ENCODE data around the gene KIF23.

KIF23 gene

DNA sequence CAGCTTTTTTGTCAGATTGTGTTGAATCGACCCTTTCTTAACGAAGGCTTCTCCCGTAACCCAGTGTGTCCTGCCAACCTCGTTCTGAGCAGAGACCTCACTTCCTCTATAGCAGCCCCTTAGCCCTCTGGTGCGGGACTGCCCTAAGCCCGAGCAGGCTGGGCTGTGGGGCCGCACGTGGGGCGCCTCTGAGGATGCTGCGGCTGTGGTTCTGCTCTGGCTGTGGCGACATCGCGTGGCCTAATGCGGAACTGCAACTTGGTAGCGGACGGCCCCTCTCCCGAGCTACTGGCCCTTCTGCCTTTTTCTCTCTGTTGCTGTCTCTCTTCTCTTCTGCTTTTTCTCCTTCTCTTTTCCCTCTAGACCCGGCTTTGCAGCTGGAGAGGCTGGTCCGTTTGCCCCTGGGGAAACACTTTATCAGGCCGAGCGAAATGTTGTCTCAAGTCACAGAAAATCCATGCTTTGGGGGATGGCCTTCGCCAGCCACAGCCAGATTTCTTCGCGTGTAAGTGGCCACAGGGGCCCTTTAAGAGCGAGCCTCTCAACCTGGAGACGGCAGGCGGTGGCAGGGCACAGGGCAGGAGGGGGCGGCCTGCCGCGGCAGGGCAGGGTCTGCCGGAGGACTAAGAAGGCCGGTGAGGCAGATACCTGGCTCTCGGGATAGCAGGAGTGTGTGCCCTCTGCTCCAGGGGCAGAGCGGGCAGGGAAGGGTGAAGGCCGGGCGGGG is 19.4 kb upstream of the KIF23 start:
- peak; percentile 60 to 78 for DNase-seq (ENCODE audit: low read depth in 2 of 2, low spot score in 1 of 2)

DNA sequence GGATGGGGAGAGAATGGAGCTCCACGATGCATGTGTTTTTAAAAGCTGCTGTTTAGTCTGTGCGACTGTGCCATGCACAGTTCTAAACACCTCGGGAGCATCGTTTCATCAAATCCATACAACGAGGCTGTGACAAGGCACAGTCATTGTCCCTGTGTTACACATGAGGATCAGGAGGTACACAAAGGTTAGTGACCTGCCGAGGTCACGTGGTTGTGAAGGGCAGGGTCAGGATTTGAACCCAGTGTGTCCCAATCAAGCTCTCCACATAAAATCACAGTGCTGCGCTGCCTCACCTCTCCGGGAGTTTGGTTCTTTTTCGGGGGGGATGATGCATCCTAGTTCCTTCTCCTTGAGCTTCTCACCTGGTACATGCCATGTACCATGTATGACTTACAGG is 18.7 kb upstream of the KIF23 start:
- no peak for DNase-seq (ENCODE audit: low read depth in 2 of 2, low spot score in 1 of 2)

DNA sequence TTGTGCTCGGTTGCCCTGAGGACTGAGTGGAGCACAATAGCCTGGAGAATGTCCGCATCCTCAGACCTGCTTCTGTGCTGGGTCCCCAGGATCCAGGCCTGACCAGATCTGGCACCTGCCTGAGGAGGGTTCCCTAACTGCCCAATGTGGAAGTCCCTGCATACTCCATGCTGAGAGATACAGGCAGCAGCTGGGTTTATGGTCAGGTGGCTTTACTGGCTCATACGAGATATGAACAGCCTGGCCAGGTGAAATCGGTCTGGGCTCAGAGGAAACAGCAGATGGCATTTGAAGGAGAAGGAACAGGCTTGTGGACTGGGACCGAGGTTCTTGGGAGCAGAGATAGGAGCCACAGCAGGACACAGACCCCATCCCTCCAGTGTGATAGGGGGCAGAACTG is 18.2 kb upstream of the KIF23 start:
- no peak for DNase-seq (ENCODE audit: low read depth in 2 of 2, low spot score in 1 of 2)

- DNase-seq (ENCODE audit: low read depth in 2 of 2, low spot score in 1 of 2), result no peak
These were observed 15.7 kb upstream of the KIF23 start for GRCh38 chr15:69398491-69398891.

DNA sequence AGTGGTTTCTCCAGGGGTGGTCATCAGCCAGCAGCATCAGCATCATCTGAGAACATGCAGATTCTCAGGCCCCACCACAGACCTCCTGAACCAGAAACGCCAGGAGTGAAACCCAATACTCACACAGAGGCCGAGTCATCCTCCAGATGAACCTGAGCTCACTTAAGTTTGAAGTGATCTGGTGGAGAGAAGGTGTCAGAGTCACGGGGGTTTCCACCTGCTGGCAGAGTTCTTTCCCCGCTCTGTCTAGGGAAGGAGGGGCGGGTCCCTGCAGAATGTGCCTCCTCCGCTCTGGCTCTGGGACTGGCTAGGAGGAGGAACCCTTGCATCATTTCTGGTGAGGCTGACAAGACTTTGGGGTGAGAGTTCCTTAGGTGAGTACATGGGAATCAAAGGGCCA is 13.3 kb upstream of the KIF23 start:
- no peak for DNase-seq (ENCODE audit: low read depth in 2 of 2, low spot score in 1 of 2)

- no peak for DNase-seq (ENCODE audit: low read depth in 2 of 2, low spot score in 1 of 2)
These were observed 11.3 kb upstream of the KIF23 start for GRCh38 chr15:69402816-69403215.

DNA sequence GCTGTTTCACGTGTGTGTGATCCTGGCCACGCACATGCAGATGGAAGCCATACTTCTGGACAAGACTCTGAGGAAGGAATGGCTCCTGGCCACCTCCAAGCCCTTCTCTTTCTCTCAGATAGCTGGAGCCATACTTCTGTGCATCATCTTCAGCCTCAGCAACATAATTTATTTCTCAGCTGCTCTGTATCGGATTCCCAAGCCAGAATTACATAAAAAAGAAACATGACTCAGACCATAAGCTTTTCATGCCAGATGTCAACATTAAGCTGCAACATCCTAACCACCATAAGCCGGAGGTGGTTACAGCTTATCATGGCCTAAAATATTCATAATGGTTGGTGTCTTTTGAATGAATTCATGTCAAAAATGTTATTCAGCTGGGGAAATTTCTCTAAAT is 10.6 kb upstream of the KIF23 start:
- no peak for DNase-seq (ENCODE audit: low read depth in 2 of 2, low spot score in 1 of 2)

GRCh38 chr15:69405110-69405509 is 9.0 kb upstream of the KIF23 start:
- no peak for DNase-seq (ENCODE audit: low read depth in 2 of 2, low spot score in 1 of 2)

DNA sequence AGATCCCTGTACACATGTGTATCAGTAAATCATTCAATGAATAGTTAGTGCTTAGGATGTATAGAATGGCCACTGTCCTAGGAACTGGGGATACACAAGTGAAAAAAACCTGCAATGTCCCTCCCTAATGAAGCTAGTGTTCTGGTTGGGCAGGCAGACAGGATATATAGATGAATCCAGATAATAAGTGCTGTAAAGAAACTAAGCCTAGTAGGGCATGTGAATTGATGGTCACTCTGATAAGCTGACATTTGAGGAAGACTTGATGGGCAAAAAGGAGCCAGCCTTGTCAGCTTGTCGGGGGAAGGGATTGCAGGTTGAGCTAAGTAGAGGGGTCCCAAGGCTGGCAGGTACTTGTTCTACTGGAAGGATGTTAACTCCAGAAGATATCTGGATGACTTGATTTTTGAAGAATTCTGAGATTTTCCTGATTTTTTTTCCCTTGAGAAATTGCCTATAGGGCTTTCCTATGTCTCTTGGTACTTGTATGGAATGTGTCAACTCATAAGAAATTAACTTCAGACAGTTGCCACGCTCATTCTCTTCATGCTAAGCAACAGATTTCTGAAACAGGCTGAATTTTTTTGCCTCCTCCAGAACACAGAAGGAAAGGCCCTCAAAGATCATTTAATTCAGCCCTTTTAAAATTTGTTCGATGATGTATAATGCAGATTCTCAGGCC is 6.3 kb upstream of the KIF23 start:
- DNase-seq (ENCODE audit: low read depth in 2 of 2, low spot score in 1 of 2), result no peak

- DNase-seq (ENCODE audit: low read depth in 2 of 2, low spot score in 1 of 2), result no peak
These were observed 5.3 kb upstream of the KIF23 start for GRCh38 chr15:69408841-69409240.

DNA sequence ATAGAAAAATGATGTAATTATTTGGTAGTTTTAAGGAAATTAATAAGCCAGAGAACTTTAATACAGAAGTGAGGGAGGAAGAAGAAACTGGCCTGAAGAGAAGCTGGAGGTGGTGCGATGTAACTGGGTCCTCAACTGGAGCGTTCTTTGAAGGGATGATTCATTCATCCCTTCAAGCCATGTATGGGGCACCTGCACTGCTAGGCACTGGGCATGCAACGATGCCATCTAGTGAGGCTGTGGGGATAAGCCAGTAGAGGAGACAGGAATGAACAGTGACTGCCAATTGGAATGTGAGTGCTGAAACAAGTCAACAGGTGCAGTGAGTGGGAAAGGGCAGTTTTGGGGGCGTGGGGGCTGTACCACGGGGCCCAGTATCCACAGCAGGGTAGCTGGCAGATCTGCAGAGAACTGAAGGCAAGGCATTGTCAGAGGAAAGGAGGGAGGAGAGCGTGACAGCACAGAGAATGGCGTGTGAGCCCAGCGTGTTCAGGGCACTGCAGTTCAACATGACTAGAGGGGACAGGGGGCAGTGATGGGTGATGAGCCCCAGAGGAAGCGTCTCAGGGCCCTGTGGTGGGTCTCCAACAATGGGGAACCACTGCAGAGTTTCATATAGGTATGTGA is 3.8 kb upstream of the KIF23 start:
- no peak for DNase-seq (ENCODE audit: low read depth in 2 of 2, low spot score in 1 of 2)

DNA sequence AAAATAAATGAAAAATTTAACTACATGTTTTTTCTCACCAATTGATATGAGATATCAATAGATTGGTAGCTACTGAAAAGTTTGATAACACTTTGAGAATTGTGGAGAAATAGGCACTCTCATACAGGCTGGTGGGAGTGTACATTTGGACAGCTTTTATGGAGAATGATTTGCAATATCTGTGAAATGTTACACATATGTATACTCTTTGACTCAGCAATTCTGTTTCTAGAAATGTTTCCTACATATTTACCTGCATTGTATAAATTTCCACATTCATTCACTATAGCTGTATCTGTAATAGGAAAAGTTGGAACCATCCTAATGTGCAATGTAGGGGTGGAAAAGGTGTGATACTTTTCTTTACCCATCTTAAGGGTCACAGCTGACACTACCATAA is 1.9 kb upstream of the KIF23 start:
- no peak for DNase-seq (ENCODE audit: low read depth in 2 of 2, low spot score in 1 of 2)

GRCh38 chr15:69412701-69413100 is 1.4 kb upstream of the KIF23 start:
- no peak for DNase-seq (ENCODE audit: low read depth in 2 of 2, low spot score in 1 of 2)

DNA sequence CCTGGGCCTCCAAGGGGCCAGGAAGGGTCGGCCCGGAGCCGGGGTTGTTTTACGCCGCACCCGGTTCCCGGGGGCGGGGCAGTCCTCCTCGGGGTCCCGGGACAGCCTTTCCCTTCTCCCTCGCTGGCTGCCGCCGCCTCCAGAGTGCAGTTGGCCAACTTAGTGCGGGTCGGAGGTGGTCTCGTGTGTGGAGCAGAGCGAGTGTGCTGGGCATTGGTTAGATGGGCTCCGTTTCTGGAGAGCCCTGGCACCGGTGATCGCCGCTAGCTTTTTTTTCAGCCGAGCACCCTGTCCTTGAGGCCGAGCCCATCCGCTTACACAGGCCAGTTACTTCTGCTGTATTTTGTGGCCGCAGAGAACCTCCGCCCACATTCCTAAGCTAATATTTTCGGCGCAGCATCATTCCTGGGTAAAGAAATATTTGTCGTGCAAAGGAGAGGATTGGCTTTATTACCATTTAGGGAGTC is 585 bp downstream of the KIF23 start:
- DNase-seq (ENCODE audit: low read depth in 2 of 2, low spot score in 1 of 2), result no peak

- DNase-seq (ENCODE audit: low read depth in 2 of 2, low spot score in 1 of 2), result no peak
These were observed 1.2 kb downstream of the KIF23 start for GRCh38 chr15:69415381-69415780.

- DNase-seq (ENCODE audit: low read depth in 2 of 2, low spot score in 1 of 2), result no peak
These were observed 3.4 kb downstream of the KIF23 start for GRCh38 chr15:69417581-69417980.

GRCh38 chr15:69421498-69421897 is 7.3 kb downstream of the KIF23 start:
- DNase-seq (ENCODE audit: low read depth in 2 of 2, low spot score in 1 of 2), result no peak

GRCh38 chr15:69422336-69422895 is 8.3 kb downstream of the KIF23 start:
- DNase-seq (ENCODE audit: low read depth in 2 of 2, low spot score in 1 of 2), result no peak

DNA sequence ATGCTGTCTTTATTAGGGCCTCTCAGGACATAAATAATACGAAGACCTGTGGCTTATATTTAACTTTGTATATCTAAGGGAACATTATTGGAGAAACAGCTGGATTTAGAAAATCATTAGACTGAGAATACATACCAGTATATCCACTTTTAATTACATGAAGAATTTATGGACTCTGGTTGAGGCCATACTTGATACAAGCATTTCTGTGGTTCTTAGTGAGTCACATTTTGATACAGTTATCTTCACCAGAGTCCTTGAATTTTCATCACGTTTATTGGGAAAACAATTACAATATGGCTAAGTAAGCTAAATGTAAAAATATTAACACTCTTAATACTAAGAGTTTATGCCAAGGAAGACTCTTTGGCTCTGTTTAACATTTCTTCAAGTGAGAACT is 9.9 kb downstream of the KIF23 start:
- DNase-seq (ENCODE audit: low read depth in 2 of 2, low spot score in 1 of 2), result no peak

DNA sequence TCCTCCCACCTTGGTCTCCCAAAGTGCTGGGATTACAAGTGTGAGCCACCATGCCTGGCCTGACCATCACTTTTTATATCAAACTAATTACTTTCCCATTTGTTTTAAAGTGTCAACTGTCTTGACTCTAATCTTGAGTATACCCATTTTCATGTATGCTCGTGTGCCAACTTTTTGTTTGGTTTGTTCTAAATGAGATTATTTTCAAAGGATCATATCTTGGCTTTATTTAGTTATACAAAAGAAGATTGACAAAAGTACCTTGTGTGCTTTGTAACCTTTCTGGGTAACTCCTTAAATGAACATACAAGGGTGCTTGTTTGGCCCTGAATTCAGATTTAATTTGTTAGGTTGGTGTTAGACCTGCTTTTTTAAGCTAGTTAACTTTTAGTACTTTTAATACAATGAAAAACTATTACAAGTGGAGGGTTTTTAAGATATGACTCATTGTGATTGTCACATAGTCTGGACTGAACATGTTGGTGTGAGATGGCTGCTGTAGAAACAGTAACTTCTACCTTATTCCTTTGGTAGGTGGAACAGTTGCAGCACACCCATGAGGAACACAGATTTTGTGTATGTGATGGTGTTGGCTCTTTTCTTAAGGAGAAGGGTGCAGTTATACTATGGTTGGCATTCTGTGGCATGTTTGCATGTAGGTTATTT is 10.7 kb downstream of the KIF23 start:
- DNase-seq (ENCODE audit: low read depth in 2 of 2, low spot score in 1 of 2), result no peak

- no peak for DNase-seq (ENCODE audit: low read depth in 2 of 2, low spot score in 1 of 2)
These were observed 19.7 kb downstream of the KIF23 start for GRCh38 chr15:69433831-69434230.

DNA sequence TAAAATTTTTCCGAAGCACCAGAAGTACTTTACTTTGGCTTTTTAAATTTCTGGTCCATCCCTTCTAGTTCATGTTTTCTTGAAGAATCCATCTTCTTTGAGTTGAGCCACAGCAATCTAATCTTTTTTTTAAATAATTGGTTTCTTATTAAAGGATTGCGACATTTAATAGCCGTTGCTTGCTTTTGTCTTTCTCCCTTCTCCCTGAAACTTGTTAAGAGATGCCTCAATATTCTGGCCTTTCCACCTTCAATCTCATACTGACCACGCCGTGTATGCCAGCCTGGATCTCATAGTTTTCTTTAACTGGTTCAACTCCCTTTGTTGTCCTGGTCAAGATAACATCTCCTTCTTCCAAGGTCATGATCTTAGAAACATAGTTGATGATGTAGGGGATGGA is 20.1 kb downstream of the KIF23 start:
- DNase-seq (ENCODE audit: low read depth in 2 of 2, low spot score in 1 of 2), result no peak

All from stimulated activated CD8-positive, alpha-beta memory T cell treated with anti-CD3 and anti-CD28 coated beads, Interleukin-4, amount 100 ng/mL, for 4 hours (primary cell).